ENCODE data around the gene LRRC19.

The LRRC19 gene

DNA sequence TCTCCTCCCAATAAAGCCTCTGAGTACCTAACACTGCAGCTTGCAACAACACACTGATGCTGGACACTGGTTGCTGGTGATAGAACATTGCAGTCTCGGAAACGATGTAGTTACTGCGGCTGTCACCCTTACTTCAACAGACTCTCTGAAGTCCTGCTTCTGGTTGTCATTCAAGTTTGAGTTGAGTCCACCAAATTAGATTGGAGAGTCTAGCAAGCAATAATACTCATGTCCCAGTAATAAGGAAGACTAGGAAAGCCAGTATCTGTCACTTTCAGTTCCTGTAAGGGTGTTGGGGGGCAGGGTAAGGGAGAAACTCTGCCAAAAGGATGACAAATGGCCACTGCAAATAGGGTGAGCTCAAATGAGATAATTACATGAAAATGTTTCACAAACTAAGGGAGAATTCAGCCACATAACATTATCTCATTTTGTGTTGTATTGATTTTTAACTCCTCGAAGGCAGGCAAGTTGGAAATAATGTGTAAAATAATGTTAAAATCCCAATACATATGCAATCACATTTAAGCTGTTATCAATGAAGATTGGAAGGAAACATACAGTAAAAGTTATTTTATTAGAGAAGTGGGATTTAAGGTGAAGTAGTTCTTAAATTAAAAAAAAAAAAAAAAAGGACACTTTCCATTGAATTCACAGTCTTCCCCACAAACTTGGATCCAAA, 50.1 kb downstream of the LRRC19 start:
- DNase-seq: peak; percentile 74 to 79

DNA sequence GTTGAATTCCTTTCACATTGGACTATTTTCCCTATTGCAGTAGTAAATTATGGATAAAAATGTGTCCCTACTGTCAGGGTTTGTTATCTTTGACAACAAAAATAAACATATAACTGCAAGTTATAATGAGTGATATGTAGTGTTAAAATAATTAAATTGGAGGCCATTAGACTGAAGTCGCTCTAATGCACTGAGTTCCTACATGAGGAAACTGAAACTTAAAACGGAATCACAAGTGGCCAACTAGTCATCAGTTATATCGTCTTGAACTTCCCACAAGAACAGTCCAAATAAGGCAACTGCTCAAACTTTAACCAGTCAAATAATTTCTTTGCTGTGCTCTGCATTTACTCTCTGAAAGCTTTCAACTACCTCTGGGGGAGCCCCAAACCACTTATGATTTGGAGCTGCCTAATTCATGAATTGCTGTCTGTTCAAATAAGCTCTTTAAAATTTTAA, 51.4 kb downstream of the LRRC19 start:
- peak; percentile 75 to 85 for DNase-seq

GRCh38 chr9:26951794-26952193, 53.7 kb downstream of the LRRC19 start:
- DNase-seq: no peak

DNA sequence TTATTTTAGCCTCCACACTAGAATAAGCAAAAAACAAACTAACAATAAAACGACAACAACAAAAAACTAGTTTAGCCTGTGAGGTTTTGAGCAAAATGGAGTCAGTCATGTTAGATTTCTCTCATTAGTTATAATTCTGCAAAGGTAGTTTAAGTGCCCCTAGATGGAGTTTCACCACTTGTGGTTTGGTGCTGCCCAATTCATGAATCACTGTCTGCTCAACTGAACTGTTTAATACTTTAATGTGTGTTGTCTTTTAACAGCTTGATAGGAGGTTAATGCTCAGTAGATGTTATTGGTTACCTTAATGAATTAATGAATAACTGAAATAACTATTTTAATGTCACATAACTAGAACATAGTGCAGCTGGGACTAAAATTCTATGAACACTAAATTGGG, 55.0 kb downstream of the LRRC19 start:
- no peak for DNase-seq

DNA sequence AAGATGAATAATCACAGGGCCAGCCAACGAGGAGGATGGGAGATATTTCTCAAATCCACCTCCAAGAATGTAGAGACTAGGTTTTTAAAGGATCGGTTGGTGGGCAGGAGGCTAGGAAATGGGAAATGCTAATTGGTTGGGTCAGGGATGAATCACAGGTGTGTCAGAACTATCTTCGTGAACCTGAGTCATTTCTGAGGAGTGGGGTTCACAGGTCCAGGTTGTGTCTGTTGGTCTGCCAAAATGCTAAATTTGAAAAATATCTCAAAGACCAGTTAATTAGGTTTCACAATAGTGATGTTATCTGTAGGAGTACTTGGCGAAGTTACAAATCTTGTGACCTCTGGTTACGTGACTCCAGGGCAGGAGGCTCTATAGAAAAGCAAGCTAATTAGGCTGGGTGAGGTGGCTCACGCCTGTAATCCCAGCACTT, 55.8 kb downstream of the LRRC19 start:
- DNase-seq: peak in 1 of 2 donors; percentile 13

GRCh38 chr9:26947736-26948135, 57.7 kb downstream of the LRRC19 start:
- DNase-seq: no peak

DNA sequence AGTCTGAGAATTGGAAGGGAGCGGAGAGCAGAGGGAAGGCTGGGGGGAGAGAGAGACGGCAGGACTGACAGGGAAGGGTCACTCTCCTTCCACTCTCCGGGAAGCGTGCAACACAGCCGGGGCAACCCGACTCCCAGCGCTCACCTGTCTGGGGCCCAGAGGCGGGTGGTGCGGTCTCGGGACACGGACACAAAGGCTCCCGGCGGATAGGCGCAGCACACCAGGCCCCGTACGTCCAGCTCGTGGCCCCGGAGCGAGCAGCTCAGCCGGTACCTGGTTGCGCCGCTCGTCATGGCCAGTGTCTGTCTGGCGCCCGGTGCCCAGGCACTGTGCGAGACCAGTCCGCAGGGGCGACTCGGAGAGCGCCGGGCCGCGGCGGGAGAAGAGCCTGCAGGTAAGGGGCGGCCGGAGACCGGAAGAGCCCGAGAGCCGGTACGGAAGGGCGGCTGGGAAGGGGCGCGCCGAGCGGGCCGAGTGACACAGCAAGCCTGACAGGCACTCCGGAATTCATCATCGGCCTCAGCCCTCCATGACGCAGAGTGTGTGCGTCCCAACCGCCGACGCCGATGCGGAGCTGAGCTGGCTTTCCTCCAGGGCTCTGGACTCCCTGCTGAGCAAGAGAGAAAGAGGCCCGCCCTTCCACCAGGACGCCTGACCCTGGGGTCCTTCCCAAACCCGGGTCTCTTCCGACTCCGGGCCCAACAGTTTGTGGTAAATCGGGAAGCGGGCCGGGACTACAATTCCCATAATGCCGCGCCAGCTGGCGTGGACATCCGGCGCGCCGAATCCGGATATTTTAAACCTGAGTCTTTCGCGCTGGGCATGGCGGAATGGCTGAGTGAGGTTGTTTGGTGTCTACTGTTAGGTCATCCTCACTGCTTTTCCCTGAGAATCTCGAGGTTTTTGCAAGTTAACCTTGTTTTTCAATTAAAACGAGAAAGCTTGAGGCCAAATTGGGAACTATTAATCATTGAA, 58.4 kb downstream of the LRRC19 start, which contains the start of gene PLAA:
Gene PLAA, minus strand, starts transcription at position 490 of the 975 bp plus-strand sequence. Its CDS starts 197 bp downstream, at position 293.
- DNase-seq: peak; percentile 85 to 90

- DNase-seq: no peak
Observed at GRCh38 chr9:26945591-26945990, 59.9 kb downstream of the LRRC19 start.

All from inflammatory macrophage (primary cell).